GM19467 (cell line): Measurements from ENCODE around the gene TIPRL.

Experiments used
- ATAC-seq: cut with Tn5 transposase; IDR thresholded peaks from one replicate; pipeline ENCODE4 v1.9.1; 2021; ENCODE audit warnings: mild to moderate bottlenecking, moderate library complexity; ENCODE audit not compliant: unreplicated experiment

The TIPRL gene

GRCh38 chr1:168245042-168245441 lies 66.3 kb downstream of the TIPRL start:
- no peak for ATAC-seq

- no peak for ATAC-seq
These were observed 67.7 kb downstream of the TIPRL start for GRCh38 chr1:168246506-168246905.
